HG02623 (cell line): ENCODE measurements around the gene DEFB123.

Source experiments
- ATAC-seq: cut with Tn5 transposase; IDR thresholded peaks from one replicate; pipeline ENCODE4 v1.9.1; 2021; ENCODE audit warnings: moderate library complexity; ENCODE audit not compliant: unreplicated experiment

Gene DEFB123

DNA sequence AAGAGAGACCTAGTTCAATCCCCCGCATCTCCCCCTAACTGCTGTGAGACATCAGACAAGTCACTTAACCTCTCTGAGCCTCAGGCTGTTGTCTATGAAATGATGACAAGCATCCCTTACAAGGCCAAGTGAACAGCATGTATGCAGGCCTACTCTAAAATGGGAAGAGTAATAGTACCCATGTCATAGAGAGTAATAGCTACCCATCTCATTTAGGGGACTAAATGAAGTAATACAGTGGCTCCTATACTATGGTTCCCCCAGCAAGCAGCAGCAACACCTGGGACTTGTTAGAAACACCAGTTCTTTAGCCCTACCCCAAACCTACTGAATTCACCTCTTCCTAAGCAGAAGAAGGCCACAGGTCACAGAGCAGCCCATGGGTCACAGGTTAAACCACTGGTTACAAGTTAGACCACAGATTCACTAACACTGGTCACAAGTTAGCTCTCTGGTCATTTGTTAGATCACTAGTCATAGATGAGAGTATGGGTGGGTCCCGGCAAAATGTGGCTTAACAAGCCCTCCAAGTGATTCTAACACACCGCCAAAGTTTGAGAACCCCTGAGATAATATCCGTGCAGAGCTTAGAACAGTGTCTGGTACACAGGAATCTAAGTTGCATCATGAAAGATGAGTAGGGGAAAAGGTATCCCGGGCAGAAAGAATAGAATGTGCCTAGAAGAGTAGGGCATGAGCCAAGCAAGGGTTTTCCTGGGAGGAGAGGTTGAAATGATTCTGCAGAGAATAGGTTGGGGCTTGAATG is 33.1 kb downstream of the DEFB123 start:
- ATAC-seq: no peak

- peak; percentile 71 for ATAC-seq
Observed at GRCh38 chr20:31474097-31474436, 33.6 kb downstream of the DEFB123 start.

DNA sequence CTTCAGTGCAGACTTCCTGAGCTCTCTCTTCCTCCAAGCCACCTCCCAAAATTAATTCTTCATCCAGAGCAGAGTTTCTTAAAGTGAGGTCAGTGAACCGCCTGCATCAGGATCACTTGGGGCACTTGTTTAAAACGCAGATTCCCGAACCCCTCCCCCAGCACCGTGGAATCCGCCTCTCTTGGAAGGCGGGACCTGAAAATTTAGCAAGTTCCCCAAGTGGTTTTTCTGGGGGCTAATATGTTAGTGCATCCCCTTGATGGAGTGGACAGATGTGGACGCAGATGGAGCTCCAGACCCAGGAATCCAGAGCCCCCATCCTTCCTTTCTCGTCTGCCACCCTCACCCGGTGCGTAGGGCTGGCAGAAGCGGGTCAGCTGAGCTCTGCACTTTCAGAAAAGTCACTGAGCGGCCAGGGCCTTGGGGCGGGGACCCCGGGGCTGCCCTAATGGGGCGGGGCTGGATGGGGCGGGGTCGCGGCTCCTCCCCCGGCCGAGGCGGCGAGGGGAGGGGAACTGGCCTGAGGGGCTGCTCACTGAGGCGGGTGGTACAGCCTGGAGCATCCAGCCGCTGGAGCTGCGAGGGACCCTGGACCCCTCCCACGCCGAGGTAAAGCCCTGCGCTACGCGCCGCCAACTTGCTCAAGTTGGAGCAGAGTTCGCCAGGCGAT is 34.5 kb downstream of the DEFB123 start, which contains the start of the genes DEFB124 and REM1:
DEFB124 (minus strand) TSS at position 370 of the 670 bp plus-strand sequence. CDS start 2,114 bp downstream, outside the sequence.
REM1 (plus strand) TSS at position 531 of the 670 bp plus-strand sequence. CDS start 1,158 bp downstream, outside the sequence.
- ATAC-seq: no peak

GRCh38 chr20:31475472-31476293 is 35.3 kb downstream of the DEFB123 start:
- no peak for ATAC-seq

DNA sequence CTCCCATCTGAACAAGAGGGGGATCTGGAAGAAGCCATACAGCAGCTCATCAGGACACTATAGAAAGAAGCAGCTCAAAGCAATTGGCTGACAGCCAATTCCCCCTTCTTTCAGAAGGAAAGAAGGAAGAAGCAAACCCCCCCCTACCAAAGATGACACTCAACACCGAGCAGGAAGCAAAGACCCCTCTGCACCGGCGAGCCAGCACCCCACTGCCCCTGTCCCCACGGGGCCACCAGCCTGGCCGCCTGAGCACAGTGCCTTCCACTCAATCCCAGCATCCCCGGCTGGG is 35.8 kb downstream of the DEFB123 start:
- ATAC-seq: no peak

- ATAC-seq: no peak
Observed at GRCh38 chr20:31476643-31477215, 36.3 kb downstream of the DEFB123 start.

DNA sequence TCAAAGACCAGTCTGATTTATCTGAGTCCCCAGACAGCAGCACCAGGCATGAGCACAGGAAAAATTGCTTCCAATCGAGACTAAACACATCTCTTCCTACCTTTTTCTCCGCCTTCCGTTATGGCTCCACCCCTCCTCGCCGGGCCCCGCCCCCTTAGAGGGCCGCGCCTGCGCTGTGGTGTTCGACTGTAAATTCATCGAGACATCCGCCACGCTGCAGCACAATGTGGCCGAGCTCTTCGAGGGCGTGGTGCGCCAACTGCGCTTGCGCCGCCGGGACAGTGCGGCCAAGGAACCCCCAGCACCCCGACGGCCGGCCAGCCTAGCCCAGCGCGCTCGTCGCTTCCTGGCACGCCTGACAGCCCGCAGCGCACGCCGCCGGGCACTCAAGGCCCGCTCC is 43.6 kb downstream of the DEFB123 start:
- no peak for ATAC-seq

DNA sequence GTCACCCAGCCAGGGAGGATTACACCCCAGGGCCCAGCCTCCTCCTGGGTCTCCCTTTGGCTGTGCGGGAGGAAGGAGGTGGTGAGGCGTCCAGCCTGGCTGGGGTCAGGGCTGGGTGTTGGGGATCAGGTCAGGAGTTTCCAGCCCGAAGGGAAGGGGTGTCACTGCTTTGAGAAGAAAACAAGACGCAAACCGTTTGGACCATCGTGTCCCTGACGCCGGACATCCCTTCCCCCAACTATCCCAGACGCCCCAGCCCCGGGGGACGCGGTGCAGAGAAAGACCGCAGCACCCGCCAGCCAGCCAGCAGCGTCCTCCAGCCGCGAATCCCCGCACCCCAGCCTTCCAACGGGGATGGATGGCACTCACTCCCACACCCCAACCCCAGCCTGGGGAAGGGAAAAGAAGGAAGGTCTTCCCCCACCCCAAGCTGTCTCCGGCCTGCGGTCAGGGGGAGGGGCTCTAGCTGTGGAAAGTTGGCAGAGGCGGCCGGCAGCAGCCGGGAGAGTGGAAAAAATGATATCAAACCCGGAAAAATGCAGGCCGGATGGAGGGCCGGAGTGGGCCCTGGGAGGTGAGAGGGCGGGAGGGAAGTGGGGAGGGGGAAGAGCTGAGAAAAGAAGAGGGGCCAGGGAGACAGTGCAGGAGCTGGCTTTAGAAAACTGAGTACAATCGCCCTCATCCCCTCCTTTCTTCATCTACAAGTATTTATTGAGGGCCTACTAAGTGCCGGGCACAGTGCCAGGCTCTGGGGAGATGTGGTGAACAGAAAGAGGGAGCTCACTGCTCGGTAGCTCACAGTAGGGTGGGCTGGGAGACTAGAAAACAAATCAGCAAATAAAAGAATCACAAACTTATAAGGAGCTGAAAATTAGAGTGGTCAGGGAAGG is 45.3 kb downstream of the DEFB123 start:
- no peak for ATAC-seq

DNA sequence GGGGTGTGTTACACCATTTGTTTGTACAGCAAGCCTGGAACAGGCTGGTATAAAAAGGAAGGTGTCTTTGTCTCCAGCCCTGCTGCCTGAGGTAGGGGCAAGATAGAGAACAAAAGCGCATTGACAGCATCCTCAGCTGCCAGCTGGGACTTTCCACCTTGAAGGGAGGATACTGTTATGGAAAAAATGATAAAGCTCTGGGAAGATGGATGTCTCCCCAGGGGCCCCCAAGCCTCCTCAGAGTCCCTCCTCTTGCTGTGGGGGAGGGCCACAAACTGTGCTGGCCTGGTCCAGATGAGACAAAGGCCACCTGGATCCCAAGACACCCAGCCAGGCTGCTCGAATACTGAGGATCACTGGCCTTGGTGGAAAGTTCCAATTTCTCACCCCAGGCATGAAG is 47.7 kb downstream of the DEFB123 start:
- no peak for ATAC-seq

- no peak for ATAC-seq
Observed at GRCh38 chr20:31489152-31489551, 48.7 kb downstream of the DEFB123 start.

DNA sequence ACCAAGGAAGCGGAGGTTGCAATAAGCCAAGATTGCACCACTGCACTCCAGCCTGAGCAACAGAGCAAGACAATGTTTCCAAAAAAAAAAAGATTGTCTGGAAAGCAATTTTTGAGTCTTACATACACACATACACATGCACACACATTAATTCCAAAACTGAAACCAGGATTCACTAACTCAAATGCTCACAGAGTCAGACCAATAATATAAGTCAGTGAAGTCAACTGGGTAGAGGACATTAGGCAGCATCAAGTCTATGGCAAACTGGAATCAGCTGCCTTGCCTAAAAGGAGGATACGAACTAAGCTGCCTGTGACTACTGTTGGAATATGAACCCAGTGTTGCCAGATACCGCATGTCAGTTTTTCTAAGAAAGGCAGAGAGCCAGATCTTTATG is 50.3 kb downstream of the DEFB123 start:
- no peak for ATAC-seq

DNA sequence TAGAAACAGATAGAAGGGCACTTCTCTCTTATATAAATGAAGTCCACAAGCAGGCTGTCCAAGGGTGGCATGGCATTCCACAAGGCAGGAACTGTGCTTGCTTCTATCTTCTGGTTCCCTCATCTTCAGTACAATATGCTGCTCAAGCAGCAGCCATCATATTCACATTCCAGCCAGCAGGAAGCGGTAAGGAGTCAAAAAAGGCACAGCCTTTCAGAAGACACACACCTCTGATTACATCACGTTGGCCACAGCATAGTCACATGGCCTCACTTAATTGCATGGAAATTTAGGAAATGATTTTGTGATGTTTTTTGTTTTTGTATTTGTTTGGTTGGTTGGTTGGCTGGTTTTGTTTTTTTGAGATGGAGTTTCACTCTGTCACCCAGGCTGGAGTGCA is 53.7 kb downstream of the DEFB123 start:
- no peak for ATAC-seq

DNA sequence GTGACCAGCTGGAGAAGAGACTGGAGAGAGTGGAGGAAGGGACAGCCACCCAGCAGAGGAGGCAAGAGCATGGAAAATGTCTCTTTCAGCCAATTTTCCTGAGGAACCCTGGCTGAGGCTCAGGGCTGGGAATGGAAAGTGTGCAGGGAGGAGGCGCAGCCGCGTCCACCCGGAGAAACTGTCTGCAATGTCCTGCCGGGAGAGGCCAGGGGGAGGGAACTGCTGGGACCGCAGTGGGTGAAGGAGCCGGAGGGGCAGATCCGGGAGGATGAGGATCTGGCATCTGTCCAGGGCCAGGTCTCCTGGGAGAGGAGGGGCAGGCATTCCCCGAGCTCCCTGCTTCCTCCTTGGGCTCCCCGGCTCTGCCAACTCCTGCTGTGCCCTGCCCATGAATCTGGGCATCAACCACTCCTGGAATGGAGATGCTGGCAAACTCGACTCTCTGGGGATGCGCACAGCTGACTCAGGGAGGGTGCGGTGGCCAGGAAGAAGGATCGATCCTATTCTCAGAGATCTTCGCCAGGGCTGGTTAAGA is 56.4 kb downstream of the DEFB123 start:
- ATAC-seq: no peak

- no peak for ATAC-seq
Observed at GRCh38 chr20:31497838-31498540, 57.6 kb downstream of the DEFB123 start.
